Activated CD8-positive, alpha-beta memory T cell treated with anti-CD3 and anti-CD28 coated beads for 36 hours (primary cell): ENCODE measurements around the gene FAAP100. TPM values are rescaled to one million over a fixed set of nuclear protein-coding genes. Genes with fewer than 3 reads are reported as not detected.

ENCODE experiments used
- CTCF ChIA-PET: fragments of 350-600 bp; sonication (Branson Sonifier 250); formaldehyde crosslinking; loops from one replicate; lab custom pipeline; 2021; ENCODE audit warnings: antibody characterized with exemption; lab: Charles Lee
- POLR2A ChIA-PET: fragments of 350-600 bp; sonication (Branson Sonifier 250); formaldehyde crosslinking; loops from one replicate; lab custom pipeline; 2021; ENCODE audit warnings: antibody characterized with exemption; lab: Charles Lee
- total RNA-seq, 2 experiments: library from RNA; stranded (reverse); gene quantifications; one replicate each; pipeline ENCODE4 v1.2.3, GENCODE V29; 2021

The FAAP100 gene
- total RNA-seq, 2 experiments from 2014 or later, result 50.6 to 55.8 TPM

DNA sequence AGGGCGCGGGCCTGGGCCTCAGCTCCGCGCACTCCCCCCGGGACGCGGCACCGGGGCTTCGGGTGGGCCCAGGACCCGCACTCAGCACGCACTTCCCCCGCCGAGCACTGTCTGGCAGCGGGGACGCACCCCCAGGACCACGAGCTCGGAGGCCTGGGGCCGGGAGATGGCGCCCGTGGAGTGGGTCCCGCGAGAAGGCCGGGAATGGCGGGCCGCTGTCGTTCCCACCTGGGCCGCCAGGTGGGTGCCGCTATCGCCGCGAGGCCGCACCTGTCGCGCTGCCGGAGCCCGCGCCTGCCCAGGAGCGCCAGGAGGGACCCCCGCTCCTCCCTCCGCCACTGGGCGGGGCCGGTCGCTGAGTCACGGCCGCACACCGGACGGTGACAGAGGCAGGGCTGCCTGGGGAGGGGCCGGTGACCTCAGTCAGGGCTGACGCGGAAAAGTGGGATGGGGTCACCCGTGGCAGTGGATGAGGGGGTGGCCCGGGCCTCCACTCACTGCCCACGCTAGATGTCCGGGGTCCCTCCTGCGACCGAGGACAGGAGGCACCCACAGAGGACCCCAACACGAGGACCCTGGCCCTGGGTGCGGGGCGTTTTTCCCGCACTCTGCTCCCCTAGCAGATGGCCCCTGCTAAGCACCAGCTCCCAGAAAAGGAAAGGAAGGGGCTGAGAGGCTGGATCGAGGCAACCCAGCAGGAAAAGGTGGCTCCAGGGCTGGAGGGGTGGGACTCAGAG, 32.7 kb downstream of the FAAP100 start:
- CTCF ChIA-PET, result interaction anchor here (1.0 to 1.5 kb wide), 5 partner anchors 9 to 36 kb away, joined by 3 to 6 read pairs (median 3); partner anchors contain the start of gene FAAP100
- POLR2A ChIA-PET, result interaction anchor here (0.6 to 1.0 kb wide), 3 partner anchors 9 to 33 kb away, joined by 3 to 8 read pairs (median 3); no protein-coding TSS in a partner anchor

GRCh38 chr17:81518785-81519283, 33.3 kb downstream of the FAAP100 start:
- CTCF ChIA-PET, result interaction anchor here (1.0 to 1.5 kb wide), 5 partner anchors 8 to 36 kb away, joined by 3 to 6 read pairs (median 3); partner anchors contain the start of gene FAAP100

DNA sequence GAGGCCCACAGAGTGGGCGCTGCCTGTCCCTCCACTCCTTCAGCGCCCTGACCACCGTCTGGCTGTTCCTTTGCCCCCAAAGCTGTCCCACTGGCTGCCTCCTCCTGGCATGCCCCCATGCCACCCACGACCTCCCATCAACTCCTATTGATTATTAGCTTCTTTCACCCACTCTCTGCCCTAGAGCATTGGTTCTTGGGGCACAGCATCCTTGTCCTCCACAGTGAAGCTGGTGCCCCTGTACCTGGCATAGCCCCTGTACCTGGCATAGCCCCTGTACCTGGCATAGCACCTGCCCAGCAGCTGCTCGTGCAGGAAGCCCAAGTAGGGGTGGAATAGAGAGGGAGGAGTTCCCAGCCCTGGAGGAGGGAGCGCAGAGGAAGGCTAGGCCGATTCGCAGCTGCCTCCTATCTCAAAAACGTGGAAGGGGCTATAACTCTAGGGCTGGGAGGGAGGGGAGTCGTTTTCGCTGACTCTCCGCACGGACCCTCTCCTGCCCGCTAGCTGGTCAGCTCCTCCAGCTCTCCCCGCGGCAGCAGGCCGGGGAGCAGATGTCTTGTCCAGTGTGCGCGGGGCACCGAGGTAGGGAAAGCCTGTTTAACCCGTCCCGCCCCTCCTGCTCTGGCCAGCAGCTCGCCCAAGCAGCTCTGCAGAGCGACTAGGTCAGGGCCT, 33.9 kb downstream of the FAAP100 start:
- ChIA-PET POLR2A (interaction anchor here (0.5 to 1.0 kb wide), 6 partner anchors 7 to 223 kb away, joined by 3 to 8 read pairs (median 4); partner anchors contain the start of gene SLC38A10), CTCF (interaction anchor here (1.0 to 1.5 kb wide), 5 partner anchors 8 to 37 kb away, joined by 3 to 6 read pairs (median 3); partner anchors contain the start of gene FAAP100)

More at GRCh38 chr17:81518785-81519283, 33.3 kb downstream of the FAAP100 start:
- POLR2A ChIA-PET, result interaction anchor here (0.5 to 1.0 kb wide), 5 partner anchors 8 to 224 kb away, joined by 3 to 8 read pairs (median 3); partner anchors contain the start of gene SLC38A10

- CTCF ChIA-PET, result interaction anchor here (1.5 kb wide), 1 partner anchor 33 kb away, joined by 6 read pairs; no protein-coding TSS in a partner anchor
- POLR2A ChIA-PET, result interaction anchor here (0.8 kb wide), 1 partner anchor 9 kb away, joined by 4 read pairs; no protein-coding TSS in a partner anchor
Observed at GRCh38 chr17:81517339-81518112, 34.6 kb downstream of the FAAP100 start.

DNA sequence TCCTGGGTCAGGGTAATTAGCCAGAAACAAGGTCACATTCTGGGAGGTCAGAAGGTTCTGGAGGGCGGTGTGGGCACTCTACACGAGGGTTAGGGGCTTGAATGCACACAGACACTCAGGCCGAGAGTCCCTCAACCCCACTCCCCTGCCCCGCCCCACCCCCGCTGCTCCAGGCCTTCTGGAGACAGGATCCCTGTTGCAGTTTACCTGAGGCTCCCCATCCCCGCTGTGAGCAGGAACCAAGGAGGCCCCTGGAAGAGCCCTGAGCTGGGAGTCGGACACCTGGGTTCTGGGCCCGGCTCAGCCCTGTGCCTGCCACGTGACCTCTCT, 35.2 kb downstream of the FAAP100 start:
- POLR2A ChIA-PET, result no interaction called here

DNA sequence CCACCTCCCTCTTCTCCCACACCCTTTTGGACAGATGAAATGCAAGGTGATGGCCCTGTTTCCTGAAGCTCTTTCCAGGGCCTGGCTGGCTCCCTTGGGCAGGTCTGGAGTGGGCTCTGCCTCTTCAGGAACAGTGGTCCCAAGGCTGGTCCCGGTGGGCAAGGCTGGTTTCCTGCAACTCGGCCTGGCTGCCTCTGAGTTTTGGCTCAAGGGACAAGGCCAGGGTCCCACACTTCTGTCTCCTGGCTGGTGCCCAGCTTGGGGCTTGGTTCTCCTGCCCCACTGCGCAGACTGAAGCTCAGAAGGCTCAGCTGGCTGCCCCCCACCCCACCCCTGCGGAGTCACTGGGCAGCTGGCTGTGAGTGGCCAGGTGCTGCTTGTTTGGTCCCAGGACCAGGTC, 35.7 kb downstream of the FAAP100 start:
- ChIA-PET POLR2A (interaction anchor here (1.5 kb wide), 1 partner anchor 36 kb away, joined by 3 read pairs; the partner anchor contains the start of gene FAAP100), CTCF (no interaction called here)

More for the DNA sequence above, 35.2 kb downstream of the FAAP100 start:
- CTCF ChIA-PET, result no interaction called here

- CTCF ChIA-PET, result no interaction called here
- POLR2A ChIA-PET, result interaction anchor here (0.7 to 1.5 kb wide), 3 partner anchors 22 to 37 kb away, joined by 3 to 7 read pairs (median 3); partner anchors contain the start of gene FAAP100
Observed at GRCh38 chr17:81515530-81516041, 36.6 kb downstream of the FAAP100 start.

- ChIA-PET POLR2A (interaction anchor here (0.7 to 1.5 kb wide), 3 partner anchors 23 to 38 kb away, joined by 3 to 7 read pairs (median 3); partner anchors contain the start of gene FAAP100), CTCF (no interaction called here)
Observed at GRCh38 chr17:81514739-81515529, 37.2 kb downstream of the FAAP100 start.

GRCh38 chr17:81514489-81514738, 37.7 kb downstream of the FAAP100 start:
- ChIA-PET POLR2A (interaction anchor here (1.5 kb wide), 1 partner anchor 22 kb away, joined by 4 read pairs; no protein-coding TSS in a partner anchor), CTCF (no interaction called here)

GRCh38 chr17:81513753-81514488, 38.2 kb downstream of the FAAP100 start:
- POLR2A ChIA-PET, result interaction anchor here (0.6 to 1.5 kb wide), 3 partner anchors 23 to 1256 kb away, joined by 3 to 4 read pairs (median 4); partner anchors contain the start of gene FAAP100

GRCh38 chr17:81513372-81513752, 38.8 kb downstream of the FAAP100 start:
- CTCF ChIA-PET, result no interaction called here
- POLR2A ChIA-PET, result interaction anchor here (0.6 to 1.5 kb wide), 3 partner anchors 23 to 1255 kb away, joined by 3 to 4 read pairs (median 4); partner anchors contain the start of gene FAAP100

More at GRCh38 chr17:81513753-81514488, 38.2 kb downstream of the FAAP100 start:
- CTCF ChIA-PET, result no interaction called here

DNA sequence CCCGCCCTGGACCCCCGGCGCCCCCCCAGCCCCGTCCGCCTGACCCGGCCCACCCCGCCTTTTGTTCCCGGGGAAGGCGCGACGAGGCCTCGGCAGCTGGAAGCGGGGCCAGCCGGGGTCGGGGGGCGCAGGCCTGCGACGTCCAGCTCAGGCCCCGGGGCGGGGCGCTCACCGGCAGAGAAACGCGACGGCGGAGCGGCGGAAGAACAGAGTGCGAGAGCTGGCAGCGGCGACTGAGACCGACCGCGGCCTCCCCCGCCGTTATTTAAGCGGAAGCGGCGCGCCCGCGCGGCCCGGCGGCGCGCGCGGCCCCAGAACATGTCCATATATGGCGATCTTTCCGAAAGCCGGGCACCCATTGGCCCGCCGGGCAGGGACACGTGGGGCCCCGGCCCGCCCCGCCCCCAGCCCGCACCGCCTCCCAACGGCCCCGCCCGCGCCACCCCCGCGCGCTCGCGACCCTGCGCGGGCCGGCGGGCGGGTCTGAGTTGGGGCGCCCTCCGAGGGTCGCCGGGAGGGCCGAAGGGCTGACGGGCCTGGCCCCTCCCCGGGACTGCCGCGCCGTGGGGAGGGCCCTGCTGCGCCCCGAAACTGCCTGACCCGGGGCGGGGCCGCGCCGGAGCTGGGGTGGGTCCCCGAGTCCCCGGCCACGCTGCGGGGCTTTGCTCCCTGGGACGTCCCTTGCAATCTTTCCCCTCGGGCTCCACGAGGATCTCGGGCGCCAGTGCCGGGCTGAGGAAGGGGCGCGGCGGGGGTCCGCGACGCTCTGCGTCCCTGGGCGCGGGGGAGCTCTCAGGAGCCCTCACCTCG, 39.4 kb downstream of the FAAP100 start, which contains the start of gene ACTG1:
Gene ACTG1, minus strand, starts transcription at position 238 of the 810 bp plus-strand sequence. CDS start 445 bp downstream, outside the sequence.
- ChIA-PET CTCF (interaction anchor here (1.1 kb wide), 1 partner anchor 152 kb away, joined by 3 read pairs; no protein-coding TSS in a partner anchor), POLR2A (interaction anchor here (0.6 to 1.5 kb wide), 4 partner anchors 24 to 1255 kb away, joined by 3 to 4 read pairs (median 4); partner anchors contain the start of gene FAAP100)

GRCh38 chr17:81511804-81512561, 40.2 kb downstream of the FAAP100 start:
- ChIA-PET CTCF (interaction anchor here (1.1 to 1.3 kb wide), 2 partner anchors 41 to 153 kb away, joined by 3 read pairs; no protein-coding TSS in a partner anchor), POLR2A (interaction anchor here (1.0 kb wide), 1 partner anchor 118 kb away, joined by 3 read pairs; no protein-coding TSS in a partner anchor)

DNA sequence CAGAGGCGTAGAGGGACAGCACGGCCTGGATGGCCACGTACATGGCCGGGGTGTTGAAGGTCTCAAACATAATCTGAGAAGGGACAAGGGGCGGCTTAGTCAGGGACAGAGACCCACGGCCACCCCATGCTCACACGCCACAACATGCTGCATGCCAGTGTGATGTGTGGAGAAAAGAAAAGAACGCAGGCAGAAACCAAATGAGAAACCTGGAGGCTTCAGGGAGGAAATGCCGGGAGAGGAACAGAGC, 40.7 kb downstream of the FAAP100 start:
- ChIA-PET CTCF (interaction anchor here (1.1 to 1.3 kb wide), 2 partner anchors 41 to 154 kb away, joined by 3 read pairs; no protein-coding TSS in a partner anchor), POLR2A (interaction anchor here (0.9 to 1.3 kb wide), 3 partner anchors 8 to 118 kb away, joined by 3 read pairs; no protein-coding TSS in a partner anchor)
